ENCODE data around the gene SNAP25. TPM values are rescaled to one million over a fixed set of nuclear protein-coding genes. Genes with fewer than 3 reads are reported as not detected.

SNAP25 gene
- total RNA-seq, 1 experiment from 2014 or later: not detected

- TF ChIP-seq EZH2 (IDR thresholded peaks at IDR 0.05; ENCODE audit: low read length, unreplicated experiment) (no peak), CTCF (conservative IDR thresholded peaks at IDR 0.05; ENCODE audit: low read depth, low read length) (no peak), EZH2phosphoT487 (IDR thresholded peaks at IDR 0.05; ENCODE audit: borderline replicate concordance, low read length) (no peak)
- H4K20me1 ChIP-seq (ENCODE audit: low read length): no peaks in the 10 kb centered on the region
- H3K27ac ChIP-seq (ENCODE audit: low read length): no peak overlapping the region
- no peak overlapping the region for H3K4me3 ChIP-seq (ENCODE audit: low read length)
- H3K4me2 ChIP-seq (ENCODE audit: low read length): no peak overlapping the region
- H3K4me1 ChIP-seq (ENCODE audit: insufficient read depth, low read length): no peaks in the 10 kb centered on the region
- no peaks in the 10 kb centered on the region for H3K9me2 ChIP-seq (replicated peaks; ENCODE audit: low read length)
- no peak overlapping the region for H2AFZ ChIP-seq (ENCODE audit: low read length)
- peaks cover 89% of the 10 kb centered on the region for H3K27me3 ChIP-seq (ENCODE audit: low read length)
- H3K9me3 ChIP-seq (ENCODE audit: low read length): no peaks in the 10 kb centered on the region
- H3K79me2 ChIP-seq (ENCODE audit: low read length): no peaks in the 10 kb centered on the region
- ATAC-seq (no peak), DNase-seq (no peak)
- ChIA-PET CTCF (no interaction called here), POLR2A (ENCODE audit: unreplicated experiment) (no interaction called here)
- H3F3A ChIP-seq (ENCODE audit: low read length, unreplicated experiment): no peaks in the 10 kb centered on the region
- no TSS peak for BruUV-seq (replicated peaks)
- no peak overlapping the region for H3K9ac ChIP-seq (ENCODE audit: low read length)
- no peaks in the 10 kb centered on the region for H3K36me3 ChIP-seq (ENCODE audit: low read depth, low read length)
- intact Hi-C loops (cut with micrococcal nuclease): no loop called here
These were observed 40.5 kb downstream of the SNAP25 start for GRCh38 chr20:10259166-10259565.

- CTCF ChIA-PET: no interaction called here
- intact Hi-C loops (cut with micrococcal nuclease): no loop called here
- no peaks in the 10 kb centered on the region for H3K4me1 ChIP-seq (ENCODE audit: insufficient read depth, low read length)
These were observed 41.7 kb downstream of the SNAP25 start for GRCh38 chr20:10260316-10260715.

GRCh38 chr20:10261702-10262101 lies 43.1 kb downstream of the SNAP25 start:
- ChIA-PET POLR2A (ENCODE audit: unreplicated experiment) (no interaction called here), CTCF (no interaction called here)
- no peaks in the 10 kb centered on the region for H3K4me1 ChIP-seq (ENCODE audit: insufficient read depth, low read length)
- H3K9ac ChIP-seq (ENCODE audit: low read length): no peak overlapping the region
- H3K9me3 ChIP-seq (ENCODE audit: low read length): no peaks in the 10 kb centered on the region
- no peak overlapping the region for H3K4me3 ChIP-seq (ENCODE audit: low read length)
- no peaks in the 10 kb centered on the region for H3K36me3 ChIP-seq (ENCODE audit: low read depth, low read length)
- no peaks in the 10 kb centered on the region for H3F3A ChIP-seq (ENCODE audit: low read length, unreplicated experiment)
- no peaks in the 10 kb centered on the region for H4K20me1 ChIP-seq (ENCODE audit: low read length)
- H3K27me3 ChIP-seq (ENCODE audit: low read length): peaks cover 89% of the 10 kb centered on the region
- ATAC-seq (no peak), DNase-seq (no peak)
- TF ChIP-seq EZH2 (IDR thresholded peaks at IDR 0.05; ENCODE audit: low read length, unreplicated experiment) (no peak), EZH2phosphoT487 (IDR thresholded peaks at IDR 0.05; ENCODE audit: borderline replicate concordance, low read length) (no peak), CTCF (conservative IDR thresholded peaks at IDR 0.05; ENCODE audit: low read depth, low read length) (no peak)
- BruUV-seq (replicated peaks): no TSS peak
- no peaks in the 10 kb centered on the region for H3K9me2 ChIP-seq (replicated peaks; ENCODE audit: low read length)
- no peak overlapping the region for H3K4me2 ChIP-seq (ENCODE audit: low read length)
- no peak overlapping the region for H3K27ac ChIP-seq (ENCODE audit: low read length)
- no peaks in the 10 kb centered on the region for H3K79me2 ChIP-seq (ENCODE audit: low read length)
- H2AFZ ChIP-seq (ENCODE audit: low read length): no peak overlapping the region
- intact Hi-C loops (cut with micrococcal nuclease): no loop called here

More at GRCh38 chr20:10260316-10260715, 41.7 kb downstream of the SNAP25 start:
- no TSS peak for BruUV-seq (replicated peaks)
- POLR2A ChIA-PET (ENCODE audit: unreplicated experiment): no interaction called here
- Histone ChIP-seq H3K9me2 (replicated peaks; ENCODE audit: low read length) (no peaks in the 10 kb centered on the region), H3K27ac (ENCODE audit: low read length) (no peak overlapping the region), H3F3A (ENCODE audit: low read length, unreplicated experiment) (no peaks in the 10 kb centered on the region), H2AFZ (ENCODE audit: low read length) (no peak overlapping the region), H3K27me3 (ENCODE audit: low read length) (peaks cover 89% of the 10 kb centered on the region), H3K9ac (ENCODE audit: low read length) (no peak overlapping the region), H3K36me3 (ENCODE audit: low read depth, low read length) (no peaks in the 10 kb centered on the region), H3K9me3 (ENCODE audit: low read length) (no peaks in the 10 kb centered on the region), H3K4me3 (ENCODE audit: low read length) (no peak overlapping the region), H4K20me1 (ENCODE audit: low read length) (no peaks in the 10 kb centered on the region), H3K4me2 (ENCODE audit: low read length) (no peak overlapping the region), H3K79me2 (ENCODE audit: low read length) (no peaks in the 10 kb centered on the region)
- DNase-seq (no peak), ATAC-seq (no peak)
- TF ChIP-seq EZH2 (IDR thresholded peaks at IDR 0.05; ENCODE audit: low read length, unreplicated experiment) (no peak), EZH2phosphoT487 (IDR thresholded peaks at IDR 0.05; ENCODE audit: borderline replicate concordance, low read length) (no peak), CTCF (conservative IDR thresholded peaks at IDR 0.05; ENCODE audit: low read depth, low read length) (no peak)
